Thymus (tissue), 14 donors: ENCODE data around the gene SNAPC3. TPM values are rescaled to one million over a fixed set of nuclear protein-coding genes. Genes with fewer than 3 reads are reported as not detected.
"Not testable (repeated sequence)": the region's sequence is repeated elsewhere in the genome, so short reads cannot be mapped to it uniquely, and the experiment has no call there.

ENCODE experiments used
- DNase-seq, 9 donors: peaks; one replicate each; pipeline ENCODE4 v3.0.0-alpha.2; 2013; ENCODE audit warnings: low spot score in 9 of 9, low read depth in 6 of 9, missing footprints in 1 of 9
- H3K27ac ChIP-seq, 2 donors: one replicate each; pipeline ENCODE4 v1.5.1; 2013; ENCODE audit warnings: control low read depth in 1 of 2, low read depth in 1 of 2, low read length in 1 of 2, mild to moderate bottlenecking in 1 of 2, moderate library complexity in 1 of 2
- H3K27me3 ChIP-seq, 2 donors: one replicate each; pipeline ENCODE4 v1.5.1; 2013; ENCODE audit warnings: low read length in 1 of 2; ENCODE audit not compliant: control insufficient read depth in 2 of 2, insufficient read depth in 1 of 2
- H3K36me3 ChIP-seq, 2 donors: one replicate each; pipeline ENCODE4 v1.5.1; 2013; ENCODE audit warnings: low read length in 1 of 2, mild to moderate bottlenecking in 1 of 2, moderate library complexity in 1 of 2; ENCODE audit not compliant: control insufficient read depth in 2 of 2, insufficient read depth in 2 of 2
- H3K4me1 ChIP-seq, 2 donors: one replicate each; pipeline ENCODE4 v1.5.1; 2013; ENCODE audit warnings: low read length in 2 of 2; ENCODE audit not compliant: control insufficient read depth in 2 of 2, insufficient read depth in 2 of 2
- H3K4me3 ChIP-seq, 2 donors: one replicate each; pipeline ENCODE4 v1.5.1; 2013; ENCODE audit warnings: low read length in 2 of 2, control low read depth in 1 of 2, mild to moderate bottlenecking in 1 of 2
- H3K9me3 ChIP-seq, 2 donors: one replicate each; pipeline ENCODE4 v1.5.1; 2013; ENCODE audit warnings: low read length in 1 of 2, mild to moderate bottlenecking in 1 of 2; ENCODE audit not compliant: control insufficient read depth in 2 of 2, insufficient read depth in 1 of 2
- WGBS: extraction: QIAGEN DNeasy Blood & Tissue Kit; methylation state at CpG from one replicate; pipeline ENCODE4 v1.1.7; 2013; 5-methylcytosine and 5-hydroxymethylcytosine counted together
- long read RNA-seq, 10 donors: transcript quantifications; one replicate each; lab custom pipeline, GENCODE V29; 2026
- polyA plus RNA-seq: library from polyadenylated mRNA; stranded (reverse); fragments of 200-250 nt; gene quantifications from one replicate; pipeline ENCODE4 v1.2.3, GENCODE V29; 2013
- total RNA-seq: library from RNA; stranded (reverse); fragments of 120-200 nt; gene quantifications from one replicate; pipeline ENCODE4 v1.2.4, GENCODE V29; 2013
- donor health status: healthy.

The SNAPC3 gene
- total RNA-seq (24.0 TPM), polyA plus RNA-seq (18.1 TPM)
- long read RNA-seq, donor 1, partial matches to known transcripts, result 15 of 15 reads
- long read RNA-seq, donor 1, other reads (novel, unspliced or antisense), result 0 of 15 reads
- long read RNA-seq, donor 2, result 0 reads
- long read RNA-seq, donor 3, full-length matches to known transcripts, result 17 of 486 reads
- long read RNA-seq, donor 3, partial matches to known transcripts, result 417 of 486 reads
- long read RNA-seq, donor 3, other reads (novel, unspliced or antisense), result 52 of 486 reads
- long read RNA-seq, donor 4, full-length matches to known transcripts, result 3 of 428 reads
- long read RNA-seq, donor 4, partial matches to known transcripts, result 398 of 428 reads
- long read RNA-seq, donor 4, other reads (novel, unspliced or antisense), result 27 of 428 reads
- long read RNA-seq, donor 5, full-length matches to known transcripts, result 15 of 694 reads
- long read RNA-seq, donor 5, partial matches to known transcripts, result 660 of 694 reads
- long read RNA-seq, donor 5, other reads (novel, unspliced or antisense), result 19 of 694 reads
- long read RNA-seq, donor 6, full-length matches to known transcripts, result 13 of 571 reads
- long read RNA-seq, donor 6, partial matches to known transcripts, result 507 of 571 reads
- long read RNA-seq, donor 6, other reads (novel, unspliced or antisense), result 51 of 571 reads
- long read RNA-seq, donor 7, full-length matches to known transcripts, result 14 of 467 reads
- long read RNA-seq, donor 7, partial matches to known transcripts, result 401 of 467 reads
- long read RNA-seq, donor 7, other reads (novel, unspliced or antisense), result 52 of 467 reads
- long read RNA-seq, donor 8, full-length matches to known transcripts, result 6 of 6 reads
- long read RNA-seq, donor 8, partial matches to known transcripts, result 0 of 6 reads
- long read RNA-seq, donor 8, other reads (novel, unspliced or antisense), result 0 of 6 reads
- long read RNA-seq, donor 9, full-length matches to known transcripts, result 13 of 13 reads
- long read RNA-seq, donor 9, partial matches to known transcripts, result 0 of 13 reads
- long read RNA-seq, donor 9, other reads (novel, unspliced or antisense), result 0 of 13 reads
- long read RNA-seq, donor 10, full-length matches to known transcripts, result 7 of 7 reads
- long read RNA-seq, donor 10, partial matches to known transcripts, result 0 of 7 reads
- long read RNA-seq, donor 10, other reads (novel, unspliced or antisense), result 0 of 7 reads

DNA sequence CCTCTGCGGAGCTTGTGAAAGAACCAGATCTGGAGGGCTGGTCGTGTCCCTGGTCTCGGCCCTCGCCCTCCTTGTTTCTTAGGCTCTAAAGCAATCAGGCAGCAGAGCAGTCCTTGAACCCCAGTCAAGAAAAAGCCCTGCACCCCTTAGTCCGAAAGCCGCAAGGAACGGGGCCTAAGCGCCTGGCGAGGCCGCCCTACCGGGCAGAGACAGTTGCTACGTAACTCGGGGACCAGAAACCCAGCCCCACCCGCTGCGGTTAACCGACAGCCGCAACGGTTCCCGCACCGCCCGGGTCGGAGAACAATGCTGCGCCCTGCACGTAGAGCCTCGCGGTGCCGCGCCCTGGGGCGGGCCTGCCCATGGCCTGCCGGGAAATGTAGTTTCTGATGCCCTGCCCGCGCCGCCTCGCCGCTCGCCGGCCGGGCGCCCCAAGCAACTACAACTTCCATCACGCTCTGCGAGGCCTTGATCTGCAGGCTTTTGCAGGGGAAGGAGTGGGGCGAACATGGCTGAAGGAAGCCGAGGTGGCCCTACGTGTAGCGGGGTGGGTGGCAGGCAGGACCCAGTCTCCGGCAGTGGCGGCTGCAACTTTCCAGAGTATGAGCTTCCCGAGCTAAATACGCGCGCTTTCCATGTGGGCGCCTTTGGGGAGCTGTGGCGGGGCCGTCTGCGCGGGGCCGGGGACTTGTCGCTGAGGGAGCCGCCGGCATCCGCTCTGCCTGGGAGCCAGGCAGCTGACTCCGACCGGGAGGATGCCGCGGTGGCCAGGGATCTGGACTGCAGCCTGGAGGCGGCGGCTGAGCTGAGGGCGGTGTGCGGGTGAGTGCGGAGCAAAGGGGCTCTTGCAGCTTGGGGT, at the start of gene SNAPC3:
SNAPC3 (plus strand) TSS at position 505 of the 859 bp plus-strand sequence; CDS start at position 509, 4 bp downstream.
- Histone ChIP-seq H3K4me3 (peak within 1 kb of the TSS; percentile 83 to 99), H3K36me3 (peaks cover 12 to 25% of the 10 kb centered on the region in 2 donors), H3K9me3 (no peaks in the 10 kb centered on the region), H3K27ac (peak within 1 kb of the TSS; percentile 82 to 87), H3K4me1 (peaks cover 4 to 14% of the 10 kb centered on the region in 2 donors), H3K27me3 (peaks cover 0 to 3% of the 10 kb centered on the region in 2 donors)
- DNase-seq, result peak; percentile 86 to 97 (median 91)
- WGBS, result under 1% methylated on average over 70 of the region's 70 CpGs

DNA sequence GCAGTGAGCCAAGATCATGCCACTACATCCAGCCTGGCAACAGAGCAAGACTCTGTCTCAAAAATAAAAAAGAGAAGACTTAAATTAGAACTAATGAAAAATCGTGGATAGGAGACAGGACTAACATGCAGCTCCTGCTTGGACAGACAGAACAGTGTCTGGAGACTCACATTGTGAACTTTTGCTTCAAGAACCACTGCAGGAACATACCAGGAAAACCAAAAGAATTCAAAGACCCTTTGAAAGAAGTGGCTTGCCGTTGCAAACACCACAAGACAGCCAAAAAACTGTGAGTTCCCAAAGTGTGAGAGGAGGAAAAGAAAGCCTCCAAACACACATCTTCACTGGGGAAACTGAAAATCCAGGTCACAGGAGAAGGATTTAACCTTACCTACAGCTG, 48.8 kb upstream of the SNAPC3 start:
- H3K4me1 ChIP-seq, result peaks cover 0 to 6% of the 10 kb centered on the region in 2 donors
- no peaks in the 10 kb centered on the region for H3K27me3 ChIP-seq
- no peak overlapping the region for H3K4me3 ChIP-seq
- DNase-seq, result no peak
- 52% methylated on average over 2 of the region's 2 CpGs for WGBS
- H3K9me3 ChIP-seq, result peaks cover 0 to 4% of the 10 kb centered on the region in 2 donors
- no peak overlapping the region for H3K27ac ChIP-seq
- H3K36me3 ChIP-seq, result no peaks in the 10 kb centered on the region

DNA sequence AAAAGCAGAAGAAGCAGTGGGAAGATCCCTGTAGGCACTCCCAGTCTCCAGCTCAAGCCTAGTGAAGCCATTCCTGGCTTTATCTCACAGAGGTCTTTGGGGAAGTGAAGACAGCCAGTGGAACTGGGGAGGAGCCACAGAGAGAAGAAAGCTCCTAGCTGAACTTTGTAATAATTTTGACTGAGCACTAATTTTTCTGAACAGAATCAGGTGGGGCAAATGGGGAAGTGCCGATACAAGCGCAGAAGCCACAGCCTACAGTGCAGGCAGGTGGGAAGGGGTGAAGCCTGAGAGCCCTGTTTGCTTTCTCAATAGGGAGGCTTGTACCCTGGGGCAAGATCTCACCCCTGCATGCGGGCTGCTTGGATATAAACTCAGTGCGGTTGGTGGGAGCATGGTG, 48.4 kb upstream of the SNAPC3 start:
- DNase-seq, result peak in 1 of 9 donors; percentile 43
- H3K27me3 ChIP-seq, result no peaks in the 10 kb centered on the region
- H3K9me3 ChIP-seq, result peaks cover 0 to 4% of the 10 kb centered on the region in 2 donors
- H3K4me1 ChIP-seq, result peaks cover 0 to 6% of the 10 kb centered on the region in 2 donors
- no peak overlapping the region for H3K27ac ChIP-seq
- no peaks in the 10 kb centered on the region for H3K36me3 ChIP-seq
- WGBS, result 51% methylated on average over 4 of the region's 4 CpGs
- H3K4me3 ChIP-seq, result no peak overlapping the region

DNA sequence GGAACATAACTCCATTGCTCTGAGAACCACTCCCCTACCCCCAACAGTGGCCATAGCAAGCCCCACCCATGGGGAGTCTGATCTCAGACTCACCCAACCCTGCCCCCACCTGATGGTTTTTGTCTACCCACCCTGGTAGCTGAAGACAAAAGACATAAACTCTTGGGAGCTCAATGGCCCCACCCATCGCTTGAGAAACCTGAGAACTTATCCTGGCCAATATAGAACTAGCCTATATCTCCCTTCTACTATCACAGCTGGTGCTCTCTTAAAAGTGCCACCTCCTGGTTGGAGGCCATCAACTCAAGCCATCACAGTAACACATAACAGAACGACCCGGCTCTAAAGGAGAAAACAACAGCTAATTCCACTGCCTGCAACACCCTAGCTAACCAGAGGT, 47.9 kb upstream of the SNAPC3 start:
- Histone ChIP-seq H3K9me3 (peaks cover 0 to 4% of the 10 kb centered on the region in 2 donors), H3K36me3 (no peaks in the 10 kb centered on the region), H3K4me1 (peaks cover 0 to 6% of the 10 kb centered on the region in 2 donors), H3K4me3 (no peak overlapping the region), H3K27ac (no peak overlapping the region), H3K27me3 (no peaks in the 10 kb centered on the region)
- no peak for DNase-seq
- WGBS, result 98% methylated on average over 3 of the region's 3 CpGs

DNA sequence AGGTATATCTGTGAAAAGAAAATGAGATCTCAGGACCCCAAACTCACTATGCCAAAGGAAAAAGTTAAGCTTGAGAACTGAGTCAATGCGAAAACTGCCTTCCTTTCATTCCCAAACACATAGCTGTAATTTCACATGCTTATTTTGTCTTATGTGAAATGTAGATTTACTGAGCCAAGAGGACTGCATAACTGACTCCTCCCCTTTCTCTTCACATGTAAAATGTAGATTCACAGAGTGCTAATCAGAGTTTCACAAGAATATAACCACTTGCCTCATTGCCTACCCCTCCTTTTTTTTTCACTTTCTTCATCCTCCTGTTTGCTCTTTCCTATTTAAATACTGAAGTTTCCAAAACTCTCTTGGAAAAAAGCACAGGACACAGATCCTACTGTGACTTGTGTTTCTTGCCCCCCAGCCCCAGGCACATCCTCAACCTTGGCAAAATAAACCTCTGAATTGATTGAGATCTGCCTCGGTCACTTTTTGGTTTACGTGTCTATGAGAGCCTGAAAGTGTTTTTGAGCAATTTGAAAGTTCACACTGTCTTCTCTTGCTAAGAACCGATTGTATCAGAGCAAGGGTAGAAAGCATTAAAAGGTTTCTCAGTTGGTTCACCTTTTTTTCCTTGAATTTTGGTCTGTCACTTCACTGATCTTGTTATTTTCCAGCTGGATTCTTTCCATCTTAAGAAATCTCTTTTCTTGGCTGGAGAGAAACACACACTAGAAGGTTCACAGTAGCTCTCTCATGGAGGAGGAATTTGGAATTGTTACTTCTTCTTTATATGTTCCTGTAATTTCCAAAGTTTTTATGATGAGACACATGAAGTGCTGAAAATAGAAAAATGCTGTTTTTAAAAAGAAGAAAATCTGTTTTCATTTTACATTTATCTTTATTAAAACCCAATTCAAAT, 44.8 kb upstream of the SNAPC3 start:
- H3K4me3 ChIP-seq, result no peak overlapping the region
- DNase-seq, result no peak
- H3K27me3 ChIP-seq, result no peaks in the 10 kb centered on the region
- no peaks in the 10 kb centered on the region for H3K36me3 ChIP-seq
- WGBS, result 95% methylated on average over 4 of the region's 4 CpGs
- H3K9me3 ChIP-seq, result peaks cover 0 to 4% of the 10 kb centered on the region in 2 donors
- H3K4me1 ChIP-seq, result peaks cover 0 to 6% of the 10 kb centered on the region in 2 donors
- no peak overlapping the region for H3K27ac ChIP-seq

DNA sequence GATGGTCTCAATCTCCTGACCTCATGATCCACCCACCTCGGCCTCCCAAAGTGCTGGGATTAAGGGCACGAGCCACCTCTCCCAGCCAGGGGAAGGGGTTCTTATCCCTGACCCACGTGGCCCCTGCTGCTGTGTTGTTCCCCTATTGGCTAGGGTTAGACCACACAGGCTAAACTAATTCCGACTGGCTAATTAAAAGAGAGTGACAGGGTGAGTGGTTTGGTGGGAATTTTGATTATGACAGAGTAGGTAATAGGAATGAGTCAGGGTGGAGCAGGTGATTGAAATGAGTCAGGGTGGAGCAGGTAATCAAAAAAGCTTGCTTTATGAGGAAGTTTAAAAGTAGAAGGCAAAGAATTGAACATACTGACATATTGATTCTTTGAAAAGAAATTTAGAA, 43.4 kb upstream of the SNAPC3 start:
- H3K36me3 ChIP-seq, H3K27me3 ChIP-seq, H3K4me3 ChIP-seq, DNase-seq, H3K27ac ChIP-seq, H3K9me3 ChIP-seq, H3K4me1 ChIP-seq: not testable (repeated sequence)
- WGBS, result 74% methylated on average over 4 of the region's 4 CpGs

DNA sequence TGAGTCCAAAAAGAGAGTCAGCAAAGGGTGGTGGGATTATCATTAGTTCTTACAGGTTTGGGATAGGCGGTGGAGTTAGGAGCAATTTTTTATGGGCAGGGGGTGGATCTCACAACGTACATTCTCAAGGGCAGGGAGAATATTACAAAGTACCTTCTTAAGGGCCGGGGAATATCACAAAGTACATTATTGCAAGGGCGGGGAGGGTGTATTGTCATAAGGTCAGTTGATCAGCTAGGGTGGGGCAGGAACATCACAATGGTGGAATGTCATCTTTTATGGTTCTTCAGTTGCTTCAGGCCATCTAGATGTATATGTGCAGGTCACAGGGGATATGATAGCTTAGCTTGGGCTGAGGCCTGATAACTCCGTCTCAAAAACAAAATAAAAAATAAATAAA, 42.8 kb upstream of the SNAPC3 start:
- H3K36me3 ChIP-seq, DNase-seq, H3K4me3 ChIP-seq, H3K9me3 ChIP-seq, H3K4me1 ChIP-seq, H3K27me3 ChIP-seq, H3K27ac ChIP-seq: not testable (repeated sequence)
- WGBS, result 96% methylated on average over 5 of the region's 5 CpGs
